ENCODE measurements around the gene ZNF282. TPM values are rescaled to one million over a fixed set of nuclear protein-coding genes. Genes with fewer than 3 reads are reported as not detected.

Gene ZNF282
- total RNA-seq, 2 donors from 2014 or later = 30.0 to 33.2 TPM

- TF ChIP-seq POLR2A (IDR thresholded peaks at IDR 0.05) (no peak), CTCF (IDR thresholded peaks at IDR 0.05) (no peak), POLR2AphosphoS5 (IDR thresholded peaks at IDR 0.05) (no peak)
- no peak for DNase-seq (ENCODE audit: low spot score)
- intact Hi-C loops (cut with DNase I) = no loop called here
Measured at GRCh38 chr7:149166630-149167352, 28.6 kb upstream of the ZNF282 start.

GRCh38 chr7:149171892-149172533 is 23.3 kb upstream of the ZNF282 start:
- Histone ChIP-seq H3K27me3 (replicated peaks; ENCODE audit: insufficient read depth) (no peaks in the 10 kb centered on the region), H3K4me1 (replicated peaks) (no peaks in the 10 kb centered on the region), H3K9me3 (no peaks in the 10 kb centered on the region), H3K27ac (no peak overlapping the region), H3K4me3 (no peak overlapping the region), H3K36me3 (peaks cover 0 to 3% of the 10 kb centered on the region in 2 donors)
- WGBS = 79% methylated on average over 9 of the region's 9 CpGs
- intact Hi-C loops (cut with DNase I) = no loop called here
- TF ChIP-seq POLR2A (IDR thresholded peaks at IDR 0.05) (no peak), POLR2AphosphoS5 (IDR thresholded peaks at IDR 0.05) (no peak), CTCF (IDR thresholded peaks at IDR 0.05) (no peak)
- DNase-seq (ENCODE audit: low spot score) = no peak

More at GRCh38 chr7:149166630-149167352, 28.6 kb upstream of the ZNF282 start:
- no peaks in the 10 kb centered on the region for H3K4me1 ChIP-seq (replicated peaks)
- H3K36me3 ChIP-seq = peaks cover 0 to 9% of the 10 kb centered on the region in 2 donors
- no peak overlapping the region for H3K27ac ChIP-seq
- H3K9me3 ChIP-seq = no peaks in the 10 kb centered on the region
- H3K4me3 ChIP-seq = no peak overlapping the region
- no peaks in the 10 kb centered on the region for H3K27me3 ChIP-seq (replicated peaks; ENCODE audit: insufficient read depth)

- no peak overlapping the region for H3K4me3 ChIP-seq
- no peaks in the 10 kb centered on the region for H3K27me3 ChIP-seq (replicated peaks; ENCODE audit: insufficient read depth)
- H3K4me1 ChIP-seq (replicated peaks) = no peaks in the 10 kb centered on the region
- no peak for DNase-seq (ENCODE audit: low spot score)
- WGBS = 69% methylated on average over 1 of the region's 1 CpG
- no peak overlapping the region for H3K27ac ChIP-seq
- no peaks in the 10 kb centered on the region for H3K36me3 ChIP-seq
- intact Hi-C loops (cut with DNase I) = no loop called here
- TF ChIP-seq POLR2A (IDR thresholded peaks at IDR 0.05) (no peak), CTCF (IDR thresholded peaks at IDR 0.05) (no peak), POLR2AphosphoS5 (IDR thresholded peaks at IDR 0.05) (no peak)
- no peaks in the 10 kb centered on the region for H3K9me3 ChIP-seq
Measured at GRCh38 chr7:149172534-149172920, 22.8 kb upstream of the ZNF282 start.

GRCh38 chr7:149175150-149175549 is 20.2 kb upstream of the ZNF282 start:
- no peak for DNase-seq (ENCODE audit: low spot score)
- intact Hi-C loops (cut with DNase I) = no loop called here
- peaks cover 7 to 8% of the 10 kb centered on the region in 2 donors for H3K36me3 ChIP-seq
- H3K27me3 ChIP-seq (replicated peaks; ENCODE audit: insufficient read depth) = no peaks in the 10 kb centered on the region
- WGBS = 84% methylated on average over 2 of the region's 2 CpGs
- TF ChIP-seq POLR2A (IDR thresholded peaks at IDR 0.05) = no peak
- no peak for TF ChIP-seq CTCF (IDR thresholded peaks at IDR 0.05)
- no peak for TF ChIP-seq POLR2AphosphoS5 (IDR thresholded peaks at IDR 0.05)
- no peak overlapping the region for H3K27ac ChIP-seq
- no peaks in the 10 kb centered on the region for H3K9me3 ChIP-seq
- H3K4me3 ChIP-seq = no peak overlapping the region
- H3K4me1 ChIP-seq (replicated peaks) = no peaks in the 10 kb centered on the region

GRCh38 chr7:149179241-149179640 is 16.1 kb upstream of the ZNF282 start:
- DNase-seq (ENCODE audit: low spot score) = no peak
- intact Hi-C loops (cut with DNase I) = no loop called here
- no peaks in the 10 kb centered on the region for H3K4me1 ChIP-seq (replicated peaks)
- TF ChIP-seq POLR2AphosphoS5 (IDR thresholded peaks at IDR 0.05) (no peak), POLR2A (IDR thresholded peaks at IDR 0.05) (no peak), CTCF (IDR thresholded peaks at IDR 0.05) (no peak)
- no peaks in the 10 kb centered on the region for H3K27me3 ChIP-seq (replicated peaks; ENCODE audit: insufficient read depth)
- no peak overlapping the region for H3K4me3 ChIP-seq
- no peaks in the 10 kb centered on the region for H3K9me3 ChIP-seq
- 94% methylated on average over 19 of the region's 19 CpGs for WGBS
- H3K36me3 ChIP-seq = peaks cover 7 to 8% of the 10 kb centered on the region in 2 donors
- no peak overlapping the region for H3K27ac ChIP-seq

Measured in prostate gland (tissue), 2 donors.